SJSA1 (cell line): ENCODE measurements around the gene MAPKAPK5. TPM values are rescaled to one million over a fixed set of nuclear protein-coding genes. Genes with fewer than 3 reads are reported as not detected.
"Not testable (repeated sequence)": the region's sequence is repeated elsewhere in the genome, so short reads cannot be mapped to it uniquely, and the experiment has no call there.

Experiments
- DNase-seq, 2 experiments: peaks; one replicate each; pipeline ENCODE4 v3.0.0-alpha.2; 2015 to 2020; ENCODE audit warnings: low spot score in 2 of 2, low read depth in 1 of 2
- H3K27ac ChIP-seq: fragments of 250-450 bp; sonication (Bioruptor Pico); 2 replicates; pipeline ENCODE4 v1.5.1; 2020; ENCODE audit warnings: mild to moderate bottlenecking, moderate library complexity
- H3K27me3 ChIP-seq: fragments of 250-450 bp; sonication (Bioruptor Pico); replicated peaks from 2 replicates; pipeline ENCODE4 v1.5.1; 2020; ENCODE audit warnings: mild to moderate bottlenecking, moderate library complexity
- H3K36me3 ChIP-seq: fragments of 250-450 bp; sonication (Bioruptor Pico); 2 replicates; pipeline ENCODE4 v1.5.1; 2020; ENCODE audit warnings: mild to moderate bottlenecking
- H3K4me1 ChIP-seq: fragments of 250-450 bp; sonication (Bioruptor Pico); replicated peaks from 2 replicates; pipeline ENCODE4 v1.6.1; 2021; ENCODE audit warnings: mild to moderate bottlenecking
- H3K4me3 ChIP-seq: fragments of 250-450 bp; sonication (Bioruptor Pico); 2 replicates; pipeline ENCODE4 v1.5.1; 2020; ENCODE audit warnings: mild to moderate bottlenecking
- H3K9me3 ChIP-seq: fragments of 250-450 bp; sonication (Bioruptor Pico); replicated peaks from 2 replicates; pipeline ENCODE4 v1.5.1; 2020; ENCODE audit warnings: mild to moderate bottlenecking
- total RNA-seq: library from RNA; depleted of rRNA; stranded (reverse); fragments of >200 nt; shearing (Covaris generic); gene quantifications from 2 replicates; pipeline ENCODE4 v1.2.3, GENCODE V29; 2014; rRNA removed

Gene MAPKAPK5
- total RNA-seq, result 60.8 and 66.4 TPM in 2 replicates

- Histone ChIP-seq H3K4me1 (peaks cover 18% of the 10 kb centered on the region), H3K27ac (peak within 1 kb of the TSS; percentile 96), H3K27me3 (no peaks in the 10 kb centered on the region), H3K36me3 (peaks cover 41% of the 10 kb centered on the region), H3K4me3 (peak within 1 kb of the TSS; percentile 96), H3K9me3 (no peaks in the 10 kb centered on the region)
- peak; percentile 92 to 94 for DNase-seq
These were observed at the start of gene MAPKAPK5 for GRCh38 chr12:111841750-111842555. Gene MAPKAPK5 (plus strand): TSS chr12:111842228. CDS start chr12:111842734, 506 bp downstream.

GRCh38 chr12:111792856-111793235 is 49.2 kb upstream of the MAPKAPK5 start:
- Histone ChIP-seq H3K36me3 (peaks cover 17% of the 10 kb centered on the region), H3K27ac (no peak overlapping the region), H3K4me1 (no peaks in the 10 kb centered on the region), H3K9me3 (no peaks in the 10 kb centered on the region), H3K27me3 (no peaks in the 10 kb centered on the region), H3K4me3 (no peak overlapping the region)
- no peak for DNase-seq

GRCh38 chr12:111798182-111798581 is 43.8 kb upstream of the MAPKAPK5 start:
- Histone ChIP-seq H3K4me1 (no peaks in the 10 kb centered on the region), H3K9me3 (no peaks in the 10 kb centered on the region), H3K4me3 (no peak overlapping the region), H3K27ac (no peak overlapping the region), H3K27me3 (no peaks in the 10 kb centered on the region), H3K36me3 (peaks cover 4% of the 10 kb centered on the region)
- no peak for DNase-seq

DNA sequence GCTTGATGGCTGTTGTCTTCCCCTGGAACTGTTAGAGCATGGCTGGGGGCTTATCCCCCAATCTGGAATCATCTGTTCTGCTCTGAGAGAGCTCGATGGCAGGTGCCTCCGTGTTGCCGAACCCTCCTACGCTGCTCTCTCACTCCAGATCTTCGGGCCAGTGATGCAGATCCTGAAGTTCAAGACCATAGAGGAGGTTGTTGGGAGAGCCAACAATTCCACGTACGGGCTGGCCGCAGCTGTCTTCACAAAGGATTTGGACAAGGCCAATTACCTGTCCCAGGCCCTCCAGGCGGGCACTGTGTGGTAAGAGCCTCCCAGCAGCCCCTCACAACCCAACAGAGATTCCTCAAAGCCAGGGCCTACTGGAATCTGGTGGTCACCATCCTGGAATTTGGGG is 42.3 kb upstream of the MAPKAPK5 start:
- H3K4me3 ChIP-seq, result no peak overlapping the region
- no peak for DNase-seq
- no peaks in the 10 kb centered on the region for H3K9me3 ChIP-seq
- no peak overlapping the region for H3K27ac ChIP-seq
- H3K4me1 ChIP-seq, result no peaks in the 10 kb centered on the region
- H3K27me3 ChIP-seq, result no peaks in the 10 kb centered on the region
- peaks cover 4% of the 10 kb centered on the region for H3K36me3 ChIP-seq

DNA sequence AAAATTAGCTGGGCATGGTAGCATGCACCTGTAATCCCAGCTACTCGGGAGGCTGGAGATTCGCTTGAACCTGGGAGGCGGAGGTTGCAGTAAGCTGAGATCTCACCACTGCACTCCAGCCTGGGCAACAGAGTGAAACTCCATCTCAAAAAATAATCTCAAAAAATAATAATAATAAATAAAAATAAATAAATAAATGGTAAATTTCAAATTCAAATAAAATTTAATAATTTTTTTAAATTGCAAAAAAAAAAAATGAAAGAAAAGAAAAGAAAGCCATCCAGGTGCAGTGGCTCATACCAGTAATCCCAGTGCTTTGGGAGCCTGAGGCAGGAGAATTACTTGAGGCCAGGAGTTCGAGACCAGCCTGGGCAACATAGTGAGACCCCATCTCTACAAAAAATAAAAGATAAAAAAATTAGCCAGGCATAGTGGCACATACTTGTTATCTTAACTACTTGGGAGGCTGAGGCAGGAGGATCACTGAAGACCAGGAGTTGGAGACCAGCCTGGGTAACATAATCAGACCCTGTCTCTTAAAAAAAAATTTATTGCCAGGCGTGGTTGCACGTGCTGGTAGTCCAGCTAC is 38.9 kb upstream of the MAPKAPK5 start:
- no peak for DNase-seq
- H3K27me3 ChIP-seq, result no peaks in the 10 kb centered on the region
- no peaks in the 10 kb centered on the region for H3K9me3 ChIP-seq
- no peak overlapping the region for H3K4me3 ChIP-seq
- no peak overlapping the region for H3K27ac ChIP-seq
- H3K4me1 ChIP-seq, result no peaks in the 10 kb centered on the region
- peaks cover 4% of the 10 kb centered on the region for H3K36me3 ChIP-seq

- Histone ChIP-seq H3K27me3 (no peaks in the 10 kb centered on the region), H3K9me3 (no peaks in the 10 kb centered on the region), H3K27ac (no peak overlapping the region), H3K36me3 (peaks cover 4% of the 10 kb centered on the region), H3K4me3 (no peak overlapping the region), H3K4me1 (no peaks in the 10 kb centered on the region)
- no peak for DNase-seq
These were observed 38.2 kb upstream of the MAPKAPK5 start for GRCh38 chr12:111803851-111804250.

GRCh38 chr12:111806304-111806703 is 35.7 kb upstream of the MAPKAPK5 start:
- no peaks in the 10 kb centered on the region for H3K36me3 ChIP-seq
- no peaks in the 10 kb centered on the region for H3K27me3 ChIP-seq
- no peak overlapping the region for H3K27ac ChIP-seq
- no peak overlapping the region for H3K4me3 ChIP-seq
- H3K9me3 ChIP-seq, result no peaks in the 10 kb centered on the region
- DNase-seq, result no peak
- no peaks in the 10 kb centered on the region for H3K4me1 ChIP-seq

DNA sequence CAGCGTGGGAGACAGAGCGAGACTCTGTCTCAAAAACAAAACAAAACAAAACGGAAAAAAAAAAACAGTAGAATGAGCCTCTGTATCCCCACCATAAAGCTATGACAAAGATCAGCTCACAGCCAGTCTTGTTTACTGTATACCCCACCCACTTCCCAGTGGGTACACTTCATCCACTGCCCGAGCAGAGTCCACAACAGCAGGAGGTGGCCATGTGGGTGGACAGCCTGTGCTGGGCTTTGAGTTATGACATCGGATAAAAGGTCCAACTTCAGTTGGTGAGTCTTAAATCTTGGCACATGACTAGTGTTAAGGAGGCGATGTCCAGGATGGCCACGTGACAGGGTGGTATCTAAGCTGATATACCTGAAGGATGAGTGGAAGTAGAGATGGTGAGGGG is 34.8 kb upstream of the MAPKAPK5 start:
- H3K4me3 ChIP-seq, result no peak overlapping the region
- no peaks in the 10 kb centered on the region for H3K27me3 ChIP-seq
- H3K9me3 ChIP-seq, result no peaks in the 10 kb centered on the region
- H3K27ac ChIP-seq, result no peak overlapping the region
- DNase-seq, result no peak
- H3K36me3 ChIP-seq, result no peaks in the 10 kb centered on the region
- no peaks in the 10 kb centered on the region for H3K4me1 ChIP-seq

DNA sequence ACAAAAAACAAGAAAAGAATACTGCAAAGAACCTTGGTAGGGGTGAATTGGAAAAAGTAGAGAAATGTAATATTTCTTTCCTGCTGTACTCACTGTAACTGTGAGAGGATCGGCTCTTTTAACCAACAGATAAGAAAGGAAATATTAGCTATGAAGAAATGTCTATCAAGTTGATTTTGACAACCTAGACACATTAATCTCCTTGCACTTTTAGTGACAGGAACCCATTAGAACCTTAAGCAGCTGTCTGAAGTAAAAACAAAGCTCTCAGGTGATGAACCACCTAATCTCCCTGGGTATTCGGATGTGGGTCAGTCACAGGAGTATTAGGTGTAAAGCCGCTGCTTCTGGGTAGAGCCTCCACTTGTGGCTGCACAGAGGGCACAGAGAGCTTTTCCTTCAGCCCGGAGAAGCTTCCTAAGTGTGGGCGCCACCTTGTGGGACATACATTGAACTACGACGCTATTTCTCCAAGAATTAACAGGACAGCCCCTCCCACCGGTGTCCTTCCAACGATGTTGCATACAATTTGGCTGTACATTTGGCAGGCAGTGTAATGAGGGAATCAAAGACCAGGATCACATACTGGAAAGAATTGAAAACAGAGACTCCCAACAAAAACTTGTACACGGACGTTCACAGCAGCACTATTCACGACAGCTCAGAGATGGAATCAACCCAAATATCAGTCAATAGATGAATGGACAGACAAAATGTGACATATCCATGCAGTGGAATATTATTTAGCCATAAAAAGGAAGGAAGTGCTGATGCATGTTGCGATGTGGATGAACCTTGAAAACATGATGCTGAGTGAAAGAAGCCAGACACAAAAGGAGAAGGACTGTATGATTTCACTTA is 28.9 kb upstream of the MAPKAPK5 start:
- peak; percentile 53 to 71 for DNase-seq
- no peaks in the 10 kb centered on the region for H3K9me3 ChIP-seq
- H3K4me3 ChIP-seq, result no peak overlapping the region
- no peak overlapping the region for H3K27ac ChIP-seq
- H3K4me1 ChIP-seq, result no peaks in the 10 kb centered on the region
- no peaks in the 10 kb centered on the region; the same call in 1 of the 2 replicates for H3K27me3 ChIP-seq
- no peaks in the 10 kb centered on the region for H3K36me3 ChIP-seq

GRCh38 chr12:111816065-111816615 is 25.9 kb upstream of the MAPKAPK5 start:
- no peak overlapping the region for H3K4me3 ChIP-seq
- H3K9me3 ChIP-seq, result no peaks in the 10 kb centered on the region
- H3K36me3 ChIP-seq, result no peaks in the 10 kb centered on the region
- H3K4me1 ChIP-seq, result no peaks in the 10 kb centered on the region
- no peak overlapping the region for H3K27ac ChIP-seq
- DNase-seq, result no peak
- H3K27me3 ChIP-seq, result no peaks in the 10 kb centered on the region; the same call in none of the 2 replicates

- not testable (repeated sequence) for H3K27ac ChIP-seq, H3K36me3 ChIP-seq, DNase-seq, H3K9me3 ChIP-seq, H3K27me3 ChIP-seq, H3K4me1 ChIP-seq, H3K4me3 ChIP-seq
These were observed 25.1 kb upstream of the MAPKAPK5 start for GRCh38 chr12:111816898-111817297.

DNA sequence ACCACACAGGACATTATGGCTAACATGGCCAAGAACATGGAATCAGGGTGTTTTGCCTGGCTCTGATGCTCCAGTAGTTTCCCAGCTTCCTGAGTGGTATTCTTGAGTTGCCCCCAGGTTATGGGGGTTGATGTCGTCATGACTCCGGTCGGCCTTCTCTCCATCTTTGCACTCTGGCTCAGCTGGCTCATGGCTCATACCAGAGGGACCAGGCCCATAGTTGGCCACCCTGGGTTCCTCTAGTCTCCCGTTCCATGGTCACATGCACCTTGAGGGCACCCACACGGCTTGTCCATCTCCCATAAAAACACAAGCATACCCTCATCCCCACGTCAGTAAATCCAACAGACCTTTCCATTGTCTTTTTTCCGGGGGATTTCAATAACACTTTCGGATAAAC is 23.7 kb upstream of the MAPKAPK5 start:
- no peak for DNase-seq
- Histone ChIP-seq H3K4me3 (no peak overlapping the region), H3K4me1 (no peaks in the 10 kb centered on the region), H3K36me3 (no peaks in the 10 kb centered on the region), H3K27me3 (no peaks in the 10 kb centered on the region; the same call in none of the 2 replicates), H3K27ac (no peak overlapping the region), H3K9me3 (no peaks in the 10 kb centered on the region)

- H3K36me3 ChIP-seq, result no peaks in the 10 kb centered on the region
- no peak overlapping the region for H3K4me3 ChIP-seq
- DNase-seq, result no peak
- H3K9me3 ChIP-seq, result no peaks in the 10 kb centered on the region
- H3K4me1 ChIP-seq, result no peaks in the 10 kb centered on the region
- no peaks in the 10 kb centered on the region; the same call in none of the 2 replicates for H3K27me3 ChIP-seq
- no peak overlapping the region for H3K27ac ChIP-seq
These were observed 22.6 kb upstream of the MAPKAPK5 start for GRCh38 chr12:111819191-111820158.
